PC-3 (cell line): ENCODE data around the gene CCDC197. TPM values are rescaled to one million over a fixed set of nuclear protein-coding genes. Genes with fewer than 3 reads are reported as not detected.

Experiments
- ATAC-seq: fragments of 200-7000 bp; cut with Tn5 transposase; 2 replicates; pipeline ENCODE4 v1.9.1; 2020; ENCODE audit warnings: mild to moderate bottlenecking, moderate library complexity
- BruUV-seq: library from RNA; stranded (reverse); fragments of 400-500 nt; replicated peaks from 2 replicates; lab custom pipeline; 2021; lab: Mats Ljungman, UMichigan
- CTCF ChIA-PET: fragments of 300-600 bp; sonication (Branson Sonifier 250); formaldehyde crosslinking; loops from one replicate; lab custom pipeline; 2022; ENCODE audit warnings: antibody characterized with exemption; lab: Charles Lee
- POLR2A ChIA-PET: fragments of 300-600 bp; sonication (Branson Sonifier 250); formaldehyde crosslinking; loops from one replicate; lab custom pipeline; 2022; ENCODE audit warnings: antibody characterized with exemption; ENCODE audit not compliant: unreplicated experiment; lab: Charles Lee
- DNase-seq: peaks from one replicate; pipeline ENCODE4 v3.0.0-alpha.2; 2015
- H2AFZ ChIP-seq: fragments of 300-600 bp; sonication (generic); 2 replicates; pipeline ENCODE4 v1.6.0; 2016; ENCODE audit warnings: antibody characterized with exemption, low read length
- H3F3A ChIP-seq: fragments of 300-600 bp; sonication (generic); one replicate; pipeline ENCODE4 v1.6.0; 2017; ENCODE audit warnings: antibody characterized with exemption, low read length, control low read depth, mild to moderate bottlenecking; ENCODE audit not compliant: unreplicated experiment
- H3K27ac ChIP-seq: fragments of 300-600 bp; sonication (generic); 2 replicates; pipeline ENCODE4 v1.5.1; 2016; ENCODE audit warnings: mild to moderate bottlenecking, low read length
- H3K27me3 ChIP-seq: fragments of 300-600 bp; sonication (generic); 2 replicates; pipeline ENCODE4 v1.6.1; 2016; ENCODE audit warnings: low read length, mixed read lengths
- H3K36me3 ChIP-seq: fragments of 300-600 bp; sonication (generic); 2 replicates; pipeline ENCODE4 v1.6.1; 2016; ENCODE audit warnings: low read depth, mixed run types, low read length, mixed read lengths
- H3K4me1 ChIP-seq: fragments of 300-600 bp; sonication (generic); 2 replicates; pipeline ENCODE4 v1.5.1; 2016; ENCODE audit warnings: low read length; ENCODE audit not compliant: insufficient read depth
- H3K4me2 ChIP-seq: fragments of 300-600 bp; sonication (generic); 2 replicates; pipeline ENCODE4 v1.6.0; 2016; ENCODE audit warnings: low read length
- H3K4me3 ChIP-seq: fragments of 300-600 bp; sonication (generic); 2 replicates; pipeline ENCODE4 v1.5.1; 2016; ENCODE audit warnings: mild to moderate bottlenecking, low read length, mixed read lengths
- H3K79me2 ChIP-seq: fragments of 300-600 bp; sonication (generic); 2 replicates; pipeline ENCODE4 v1.6.1; 2017; ENCODE audit warnings: low read length, mixed read lengths
- H3K9ac ChIP-seq: fragments of 300-600 bp; sonication (generic); 2 replicates; pipeline ENCODE4 v1.6.0; 2016; ENCODE audit warnings: mild to moderate bottlenecking, low read length
- H3K9me2 ChIP-seq: fragments of 300-600 bp; sonication (generic); replicated peaks from 2 replicates; pipeline ENCODE4 v1.6.1; 2016; ENCODE audit warnings: mixed run types, low read length, mixed read lengths
- H3K9me3 ChIP-seq: fragments of 300-600 bp; sonication (generic); 2 replicates; pipeline ENCODE4 v1.6.1; 2016; ENCODE audit warnings: low read length, mixed read lengths
- H4K20me1 ChIP-seq: fragments of 300-600 bp; sonication (generic); 2 replicates; pipeline ENCODE4 v1.6.1; 2016; ENCODE audit warnings: low read length, mixed read lengths
- EZH2 ChIP-seq: fragments of 300-600 bp; sonication (generic); IDR thresholded peaks from one replicate; pipeline ENCODE4 v1.6.1; 2017; ENCODE audit warnings: antibody characterized with exemption, mild to moderate bottlenecking, low read length; ENCODE audit not compliant: unreplicated experiment
- EZH2phosphoT487 ChIP-seq: fragments of 300-600 bp; sonication (generic); IDR thresholded peaks from 2 replicates; pipeline ENCODE4 v1.6.1; 2018; ENCODE audit warnings: mild to moderate bottlenecking, antibody characterized with exemption, low read length, borderline replicate concordance
- intact Hi-C: fragments of 100-400 bp; cut with micrococcal nuclease; formaldehyde crosslinking; loops from 2 replicates; pipeline ENCODE4 v1.9.0; 2023
- total RNA-seq: library from RNA; depleted of rRNA; stranded (reverse); fragments of >200 nt; gene quantifications from 2 replicates; pipeline ENCODE4 v1.2.3, GENCODE V29; 2014
- TF ChIP-seq, protein P1 (sequence below): fragments of 300-600 bp; sonication (generic); conservative IDR thresholded peaks from 2 replicates; pipeline ENCODE4 v1.5.1; 2017; ENCODE audit warnings: antibody characterized with exemption, low read depth, mild to moderate bottlenecking, low read length

CCDC197 gene
- total RNA-seq, 1 experiment from 2014 or later: not detected

DNA sequence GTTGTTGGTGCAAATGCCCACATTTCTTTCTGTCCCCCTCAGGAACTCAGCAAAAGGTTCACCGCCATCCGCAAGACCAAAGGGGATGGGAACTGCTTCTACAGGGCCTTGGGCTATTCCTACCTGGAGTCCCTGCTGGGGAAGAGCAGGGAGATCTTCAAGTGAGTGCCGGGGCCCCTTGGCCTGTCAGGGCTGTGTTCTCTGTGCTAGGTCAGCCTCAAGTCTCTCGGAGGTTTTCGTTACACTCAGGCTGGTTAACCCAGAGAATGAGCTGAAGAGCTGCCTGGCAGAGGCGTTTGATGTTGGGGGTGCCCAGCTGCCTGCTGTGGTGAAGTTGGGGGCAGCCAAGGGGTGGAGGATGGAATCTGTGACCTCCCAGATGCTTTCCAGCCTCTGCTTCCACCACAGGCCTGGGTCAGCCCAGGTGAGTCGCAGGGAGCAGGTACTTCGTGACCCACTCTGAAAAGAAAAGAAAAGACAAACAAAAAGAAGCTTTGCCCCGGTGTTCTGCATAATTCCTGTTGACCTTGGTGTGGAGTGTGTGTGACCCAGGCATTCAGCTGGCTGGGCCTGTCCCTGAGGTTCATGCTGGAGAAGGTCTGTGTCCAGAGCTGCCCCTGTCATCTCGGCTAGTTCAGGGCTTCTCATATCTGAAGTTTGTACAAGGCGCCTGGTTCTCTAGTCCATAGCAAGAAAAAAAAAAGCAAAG lies 42.0 kb downstream of the CCDC197 start:
- Histone ChIP-seq H3K27me3 (no peaks in the 10 kb centered on the region), H2AFZ (no peak overlapping the region), H3K79me2 (no peaks in the 10 kb centered on the region), H3K4me1 (no peaks in the 10 kb centered on the region), H3K4me2 (no peak overlapping the region), H3K4me3 (no peak overlapping the region), H3K9me3 (no peaks in the 10 kb centered on the region), H3K9me2 (no peaks in the 10 kb centered on the region), H3K27ac (no peak overlapping the region), H4K20me1 (no peaks in the 10 kb centered on the region), H3K9ac (no peak overlapping the region), H3F3A (no peaks in the 10 kb centered on the region), H3K36me3 (peaks cover under 1% of the 10 kb centered on the region; the same call in 1 of the 2 replicates)
- ATAC-seq (no peak), DNase-seq (no peak)
- intact Hi-C loops: no loop called here
- BruUV-seq: no TSS peak
- ChIA-PET CTCF (no interaction called here), POLR2A (no interaction called here)
- TF ChIP-seq, protein P1, sequence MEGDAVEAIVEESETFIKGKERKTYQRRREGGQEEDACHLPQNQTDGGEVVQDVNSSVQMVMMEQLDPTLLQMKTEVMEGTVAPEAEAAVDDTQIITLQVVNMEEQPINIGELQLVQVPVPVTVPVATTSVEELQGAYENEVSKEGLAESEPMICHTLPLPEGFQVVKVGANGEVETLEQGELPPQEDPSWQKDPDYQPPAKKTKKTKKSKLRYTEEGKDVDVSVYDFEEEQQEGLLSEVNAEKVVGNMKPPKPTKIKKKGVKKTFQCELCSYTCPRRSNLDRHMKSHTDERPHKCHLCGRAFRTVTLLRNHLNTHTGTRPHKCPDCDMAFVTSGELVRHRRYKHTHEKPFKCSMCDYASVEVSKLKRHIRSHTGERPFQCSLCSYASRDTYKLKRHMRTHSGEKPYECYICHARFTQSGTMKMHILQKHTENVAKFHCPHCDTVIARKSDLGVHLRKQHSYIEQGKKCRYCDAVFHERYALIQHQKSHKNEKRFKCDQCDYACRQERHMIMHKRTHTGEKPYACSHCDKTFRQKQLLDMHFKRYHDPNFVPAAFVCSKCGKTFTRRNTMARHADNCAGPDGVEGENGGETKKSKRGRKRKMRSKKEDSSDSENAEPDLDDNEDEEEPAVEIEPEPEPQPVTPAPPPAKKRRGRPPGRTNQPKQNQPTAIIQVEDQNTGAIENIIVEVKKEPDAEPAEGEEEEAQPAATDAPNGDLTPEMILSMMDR: no peak
- TF ChIP-seq EZH2 (no peak), EZH2phosphoT487 (no peak)

DNA sequence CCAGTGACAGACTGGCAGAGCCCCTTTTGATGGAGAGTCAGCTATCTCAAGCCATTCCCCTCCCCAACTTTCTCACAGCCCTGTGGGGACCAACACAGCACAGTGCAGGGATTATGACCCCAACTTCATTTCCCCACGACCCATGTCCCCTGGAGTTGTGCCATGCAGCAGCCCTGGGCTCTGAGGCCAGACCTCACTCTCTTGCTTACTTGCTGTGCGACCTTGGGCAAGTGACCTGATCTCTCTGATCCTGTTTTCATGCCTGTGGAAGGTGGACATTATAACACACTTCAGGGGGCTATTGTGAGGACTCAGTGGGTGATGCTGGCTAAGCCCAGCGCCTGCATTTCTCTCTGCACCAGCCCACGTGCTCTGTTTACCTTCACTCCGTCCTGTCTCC lies 43.1 kb downstream of the CCDC197 start:
- H2AFZ ChIP-seq: no peak overlapping the region
- ChIA-PET CTCF (no interaction called here), POLR2A (no interaction called here)
- TF ChIP-seq EZH2phosphoT487: no peak
- no peak for TF ChIP-seq EZH2
- TF ChIP-seq, protein P1: no peak
- no peak for ATAC-seq
- no peak overlapping the region for H3K27ac ChIP-seq
- H3K9me2 ChIP-seq: no peaks in the 10 kb centered on the region
- H3K36me3 ChIP-seq: peaks cover 11% of the 10 kb centered on the region; the same call in 1 of the 2 replicates
- H3K9me3 ChIP-seq: no peaks in the 10 kb centered on the region
- H3K79me2 ChIP-seq: no peaks in the 10 kb centered on the region
- intact Hi-C loops: no loop called here
- H3K27me3 ChIP-seq: no peaks in the 10 kb centered on the region
- no peaks in the 10 kb centered on the region for H3F3A ChIP-seq
- H4K20me1 ChIP-seq: no peaks in the 10 kb centered on the region
- H3K9ac ChIP-seq: no peak overlapping the region
- H3K4me2 ChIP-seq: no peak overlapping the region
- no peaks in the 10 kb centered on the region for H3K4me1 ChIP-seq
- no peak for DNase-seq
- BruUV-seq: no TSS peak
- H3K4me3 ChIP-seq: no peak overlapping the region

DNA sequence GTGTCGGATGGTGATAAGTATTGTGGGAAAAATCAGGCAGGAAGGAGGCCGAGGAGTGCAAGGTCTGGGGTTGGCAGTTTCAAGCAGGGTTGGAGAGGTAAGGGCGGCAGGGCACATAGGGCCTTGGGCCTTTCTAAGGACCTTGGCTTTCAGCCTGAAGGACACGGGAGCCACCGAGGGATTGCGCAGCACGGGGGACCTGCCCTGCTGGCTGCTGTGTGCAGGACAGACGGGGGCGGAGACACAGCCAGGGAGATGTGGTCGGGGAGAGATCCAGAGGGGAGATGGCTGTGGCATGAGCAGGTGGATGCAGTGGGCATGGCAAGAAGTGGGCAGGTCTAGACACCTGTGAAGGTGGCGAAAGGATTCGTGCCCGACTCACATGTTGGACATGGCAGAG lies 43.7 kb downstream of the CCDC197 start:
- H3K27me3 ChIP-seq: no peaks in the 10 kb centered on the region
- no peak for ATAC-seq
- TF ChIP-seq, protein P1: no peak
- TF ChIP-seq EZH2phosphoT487 (no peak), EZH2 (no peak)
- ChIA-PET POLR2A (no interaction called here), CTCF (no interaction called here)
- H3K4me3 ChIP-seq: no peak overlapping the region
- no peak overlapping the region for H3K9ac ChIP-seq
- intact Hi-C loops: no loop called here
- no peak overlapping the region for H3K27ac ChIP-seq
- no peaks in the 10 kb centered on the region for H4K20me1 ChIP-seq
- no peaks in the 10 kb centered on the region for H3K79me2 ChIP-seq
- peaks cover 16% of the 10 kb centered on the region; the same call in 1 of the 2 replicates for H3K36me3 ChIP-seq
- H3K4me2 ChIP-seq: no peak overlapping the region
- no TSS peak for BruUV-seq
- no peaks in the 10 kb centered on the region for H3K9me2 ChIP-seq
- no peaks in the 10 kb centered on the region for H3K9me3 ChIP-seq
- DNase-seq: no peak
- H3F3A ChIP-seq: no peaks in the 10 kb centered on the region
- no peaks in the 10 kb centered on the region for H3K4me1 ChIP-seq
- no peak overlapping the region for H2AFZ ChIP-seq
